Pons (tissue), 1 donor: Measurements from ENCODE around the gene PBXIP1.

ENCODE experiments used
- DNase-seq: peaks from one replicate; pipeline ENCODE4 v3.0.0-alpha.2; 2016; ENCODE audit warnings: low spot score

Gene PBXIP1

DNA sequence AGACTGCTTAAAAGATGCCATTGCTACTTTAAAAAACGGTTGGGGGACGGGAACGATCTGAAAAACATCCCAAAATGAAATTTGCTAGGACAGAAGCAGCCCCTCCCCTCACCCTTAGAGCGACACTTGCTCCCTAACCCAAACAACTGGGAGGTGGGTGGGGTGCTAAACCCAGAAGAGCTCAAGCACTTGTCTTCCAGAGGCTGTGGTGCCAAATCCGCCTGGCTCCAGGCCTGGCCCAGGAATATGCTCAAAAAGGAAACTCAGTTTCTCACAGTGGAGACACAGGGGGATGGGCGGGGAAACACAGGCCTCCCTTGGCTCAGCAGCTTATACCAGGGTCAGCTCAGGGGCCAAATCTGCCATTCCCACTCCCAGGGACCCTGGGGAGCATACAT, 644 bp upstream of the PBXIP1 start:
- DNase-seq = no peak

DNA sequence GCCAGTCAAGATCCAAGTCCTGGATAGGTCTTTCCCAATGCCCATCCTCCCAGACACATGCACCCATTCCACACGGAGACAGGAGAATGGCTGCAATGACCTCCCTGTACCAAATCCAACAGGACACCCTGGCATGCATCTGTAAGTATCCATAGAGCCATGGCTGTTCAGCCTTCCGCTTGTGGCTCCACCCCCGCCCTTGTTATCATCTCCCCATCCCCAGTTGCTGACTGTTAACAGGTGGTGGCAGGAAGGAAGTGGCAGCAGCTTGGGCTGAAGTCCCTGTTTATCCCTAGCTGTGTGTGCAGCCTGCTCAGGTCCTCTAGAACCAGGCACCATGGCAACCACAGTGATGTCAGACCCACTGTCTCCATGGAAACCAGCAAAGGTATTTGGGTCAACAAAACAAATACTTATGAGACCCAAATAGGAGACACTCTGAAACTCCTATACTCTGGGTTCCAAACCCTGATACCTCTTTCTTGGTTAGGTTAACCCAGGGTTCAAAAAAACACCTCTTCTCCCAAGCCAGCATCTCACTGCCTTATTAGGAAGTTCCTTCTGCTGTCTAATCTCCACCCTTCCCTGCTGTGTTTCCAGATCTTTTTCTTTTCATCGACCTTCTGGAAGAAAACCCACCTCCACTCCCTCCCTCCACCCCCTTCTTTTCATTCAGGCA, 721 bp downstream of the PBXIP1 start:
- DNase-seq = no peak

DNA sequence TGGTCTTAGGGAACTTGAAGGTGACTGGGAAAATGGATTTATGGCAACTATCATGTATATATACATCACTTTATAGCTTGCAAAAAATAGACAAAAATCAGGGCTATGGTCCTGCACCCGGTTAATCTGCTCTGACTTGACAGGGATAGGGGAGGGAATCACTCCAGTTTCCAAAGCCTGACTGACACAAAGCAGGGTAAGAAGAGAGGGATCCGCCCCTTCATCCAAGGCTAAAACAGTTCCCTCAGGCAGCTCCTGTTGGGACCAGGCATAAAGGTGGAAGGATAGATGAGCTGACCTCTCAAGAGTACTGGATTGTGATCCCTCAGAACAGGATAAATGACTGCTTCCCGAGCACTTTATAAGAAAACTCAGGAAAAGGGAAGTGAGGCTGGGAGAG, 1.4 kb downstream of the PBXIP1 start:
- DNase-seq = no peak

DNA sequence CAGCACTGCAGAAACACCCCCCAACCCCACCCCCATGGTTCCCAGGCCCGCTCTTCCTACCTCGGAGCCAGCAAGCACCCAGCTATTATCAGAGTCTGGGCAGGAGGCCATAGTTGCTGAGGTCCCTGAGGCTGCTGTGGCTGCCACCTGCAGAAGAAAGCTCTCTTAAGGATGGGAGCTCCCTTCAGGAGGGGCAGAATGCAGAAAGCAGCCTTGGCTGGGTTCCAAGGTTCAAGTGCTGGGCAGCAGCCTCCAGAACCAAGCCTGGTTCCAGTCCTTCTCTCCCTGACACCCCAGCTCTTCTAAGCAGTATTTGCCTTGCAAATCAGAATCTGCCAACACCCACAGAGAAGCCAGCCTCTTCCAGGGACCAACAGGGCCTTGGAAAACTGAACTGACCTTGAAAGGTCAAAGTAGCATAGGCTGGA, 2.3 kb downstream of the PBXIP1 start:
- DNase-seq = no peak

DNA sequence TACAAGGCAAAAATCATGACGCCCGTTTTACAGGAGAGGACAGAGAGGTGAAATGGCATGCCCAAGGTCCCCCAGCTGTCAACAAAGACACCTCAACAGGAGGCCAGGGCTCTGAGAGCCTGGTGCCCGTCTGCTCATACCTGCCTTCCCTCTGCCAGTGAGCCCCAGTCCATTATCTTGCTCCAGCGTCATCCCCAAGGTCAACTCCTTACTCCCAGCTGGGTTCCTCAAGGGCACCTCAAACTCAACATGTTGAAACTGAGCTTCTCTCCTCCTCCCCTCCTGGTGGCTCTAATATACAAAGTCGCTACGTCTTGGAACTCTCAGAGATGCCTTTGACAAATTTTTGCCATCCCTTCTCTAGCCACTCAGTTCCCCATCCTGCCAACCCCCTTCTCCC, 3.2 kb downstream of the PBXIP1 start:
- no peak for DNase-seq

DNA sequence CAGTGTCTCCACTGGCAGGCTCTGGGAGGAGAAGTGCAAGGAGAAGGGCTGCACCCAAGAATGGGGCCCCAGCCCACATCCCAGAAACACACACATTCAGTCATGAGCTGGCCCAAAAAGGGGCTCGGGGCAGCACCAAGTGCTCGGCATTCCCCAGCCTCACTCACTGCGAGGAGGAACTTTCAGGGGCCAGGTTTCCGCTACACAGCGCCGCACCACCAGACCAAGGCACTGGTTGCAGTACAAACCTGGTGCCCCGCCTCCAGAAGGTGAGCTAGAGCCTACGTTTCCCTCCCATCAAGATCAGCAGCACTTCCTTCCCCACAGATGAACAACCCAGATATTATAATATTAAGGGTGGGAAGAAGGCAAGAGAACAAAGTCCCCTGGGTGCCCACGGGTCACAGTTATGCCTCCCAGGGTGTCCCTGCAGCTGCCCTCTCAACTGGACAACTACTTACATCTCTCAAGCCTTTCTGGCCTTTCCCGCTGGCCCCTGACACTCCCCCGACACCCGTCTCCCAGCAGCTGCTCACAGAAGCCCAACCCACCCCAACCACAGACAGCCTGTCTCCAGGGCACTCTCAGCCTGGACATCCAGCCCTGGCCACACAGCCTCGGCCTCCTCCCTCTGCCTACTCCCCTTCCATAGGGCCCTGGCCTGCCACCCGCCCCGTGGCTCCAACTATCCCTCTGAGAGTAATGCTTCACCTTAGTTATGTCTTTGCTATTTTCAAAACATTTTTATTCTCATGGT, 3.8 kb downstream of the PBXIP1 start:
- DNase-seq = no peak

DNA sequence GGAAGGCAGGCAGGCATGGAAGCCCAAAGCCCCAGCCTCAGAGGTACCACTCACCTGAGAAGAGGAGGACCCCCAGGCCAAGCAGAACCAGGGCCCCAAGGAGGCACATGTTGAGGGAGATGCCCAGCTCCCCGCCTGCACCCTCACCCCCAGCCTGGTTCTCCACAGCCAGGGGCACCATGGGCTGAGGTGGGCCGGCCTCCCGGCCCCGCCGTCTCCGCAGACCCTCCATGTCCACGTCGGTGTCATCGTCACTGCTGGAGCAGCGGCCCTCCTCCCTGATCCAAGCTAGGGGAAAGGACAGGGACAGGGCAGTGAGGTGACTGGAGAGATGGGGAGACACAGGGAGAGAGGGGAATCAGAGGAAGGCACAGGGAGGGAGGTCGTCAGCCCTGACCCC, 7.8 kb downstream of the PBXIP1 start:
- DNase-seq = no peak

DNA sequence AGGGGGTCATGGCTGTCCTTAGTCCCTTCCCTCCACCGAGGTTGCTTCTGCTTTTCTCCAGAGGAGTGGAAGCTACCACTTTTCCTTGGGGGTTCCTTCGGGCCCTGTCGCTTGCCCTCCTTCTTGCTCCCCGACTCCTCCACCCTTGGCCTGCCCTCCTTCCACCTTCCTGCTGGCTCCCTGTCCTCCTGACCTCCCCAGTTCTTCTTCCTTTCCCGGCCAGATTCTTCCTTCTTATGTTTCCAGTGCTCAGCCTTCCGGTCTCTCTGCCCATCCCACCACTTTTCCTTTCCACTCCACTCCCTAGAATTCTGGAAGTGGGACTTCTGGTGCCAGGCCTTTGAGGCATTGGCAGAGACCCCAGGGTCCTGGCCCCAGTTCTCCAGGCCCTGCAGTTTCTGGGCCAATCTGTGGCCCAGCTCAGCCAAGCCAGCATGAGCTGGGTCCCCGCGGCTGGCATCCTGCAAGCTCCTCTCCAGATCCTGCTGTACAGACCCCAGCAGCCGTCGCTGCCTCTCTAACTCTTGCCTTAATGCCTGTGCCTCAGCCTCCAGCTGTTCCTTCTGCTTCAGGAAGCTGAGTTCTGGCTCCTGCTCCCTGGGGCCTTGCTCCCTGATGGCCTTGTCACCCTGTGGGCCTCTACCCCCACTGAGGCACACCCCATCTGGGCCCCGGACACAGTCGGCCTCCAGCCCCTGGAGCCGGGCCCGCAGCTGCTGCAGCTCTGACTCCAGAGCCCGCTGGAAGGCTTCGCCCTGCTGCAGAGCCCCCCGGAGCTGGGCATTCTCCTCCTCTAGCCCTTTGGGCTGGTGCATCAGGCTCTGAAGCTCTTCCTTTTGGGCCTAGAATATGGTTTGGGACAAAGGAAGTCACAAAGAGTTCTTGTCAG, 9.7 kb downstream of the PBXIP1 start:
- DNase-seq = no peak

DNA sequence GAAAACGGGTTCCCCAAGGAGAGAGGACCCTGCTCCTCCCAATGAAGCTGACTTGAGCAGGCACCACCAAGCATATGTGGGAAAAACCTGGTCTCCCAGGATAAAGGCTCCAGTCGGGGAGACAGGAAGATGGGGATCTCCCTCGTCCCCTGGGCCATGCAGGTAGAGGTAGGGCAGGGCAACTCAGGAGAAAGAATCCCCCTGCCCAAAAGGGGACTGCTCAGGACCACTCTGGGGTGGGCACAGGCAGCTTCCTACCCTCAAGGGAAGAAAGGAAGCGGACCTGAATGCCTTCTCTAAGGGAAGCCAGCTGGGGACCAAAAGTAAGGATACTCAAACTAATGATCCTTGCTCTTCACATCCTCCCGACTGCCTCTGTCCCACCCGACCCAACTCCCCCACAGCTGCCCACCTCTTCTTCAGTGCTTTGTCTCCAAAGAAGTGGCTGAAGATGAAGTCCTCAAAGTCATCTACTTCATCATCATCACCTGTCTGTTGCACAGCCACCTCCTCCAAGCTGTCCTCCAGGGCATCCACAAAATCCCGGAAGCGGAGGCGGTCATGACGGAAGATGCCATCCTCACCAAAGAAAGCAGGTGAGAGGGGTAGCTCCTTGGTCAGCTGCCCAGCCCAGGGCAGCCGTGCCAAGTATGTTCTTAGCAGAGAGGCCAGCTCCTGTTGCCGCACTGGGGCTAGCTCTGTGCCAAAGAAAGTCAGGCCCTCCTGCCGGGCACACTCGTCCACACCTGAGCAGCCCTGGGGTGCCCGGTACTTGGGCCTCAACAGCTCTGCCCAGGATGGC, 10.5 kb downstream of the PBXIP1 start:
- no peak for DNase-seq

DNA sequence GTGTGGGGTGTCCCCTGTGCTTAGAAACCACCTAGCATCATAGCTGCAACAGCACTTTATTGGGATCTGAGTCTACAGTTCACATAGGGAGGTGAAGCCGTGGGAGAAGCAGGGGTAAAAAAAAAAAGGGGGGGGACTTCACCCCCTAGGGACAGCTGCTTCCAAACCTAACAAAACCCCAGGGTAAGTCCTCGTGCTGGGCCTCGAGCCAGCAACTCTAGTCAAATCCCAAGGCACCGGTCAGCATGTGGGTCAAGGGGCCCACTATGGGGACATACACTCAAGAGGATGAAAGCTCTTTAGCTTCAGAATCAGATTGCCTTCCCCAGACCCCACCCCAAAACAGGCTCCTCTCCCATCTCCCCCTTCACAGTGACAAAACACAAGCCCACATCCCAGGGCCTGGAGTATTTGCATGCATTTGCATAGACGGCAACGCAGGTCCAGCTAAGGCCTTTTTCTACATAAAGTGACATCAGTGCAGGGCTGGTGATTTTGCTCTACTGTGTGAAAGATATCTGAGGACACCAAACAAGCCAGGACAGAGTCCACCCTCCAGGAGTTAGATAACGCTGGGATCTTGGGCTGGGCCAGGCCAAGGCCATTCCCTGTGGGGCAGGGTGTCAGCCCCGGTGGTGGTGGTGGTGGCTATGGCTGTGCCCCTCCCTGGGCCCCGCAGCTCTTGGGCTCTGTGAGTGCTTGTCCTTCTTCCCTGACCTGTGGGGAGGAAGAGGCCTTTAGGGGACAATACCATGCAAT, 11.3 kb downstream of the PBXIP1 start:
- no peak for DNase-seq

DNA sequence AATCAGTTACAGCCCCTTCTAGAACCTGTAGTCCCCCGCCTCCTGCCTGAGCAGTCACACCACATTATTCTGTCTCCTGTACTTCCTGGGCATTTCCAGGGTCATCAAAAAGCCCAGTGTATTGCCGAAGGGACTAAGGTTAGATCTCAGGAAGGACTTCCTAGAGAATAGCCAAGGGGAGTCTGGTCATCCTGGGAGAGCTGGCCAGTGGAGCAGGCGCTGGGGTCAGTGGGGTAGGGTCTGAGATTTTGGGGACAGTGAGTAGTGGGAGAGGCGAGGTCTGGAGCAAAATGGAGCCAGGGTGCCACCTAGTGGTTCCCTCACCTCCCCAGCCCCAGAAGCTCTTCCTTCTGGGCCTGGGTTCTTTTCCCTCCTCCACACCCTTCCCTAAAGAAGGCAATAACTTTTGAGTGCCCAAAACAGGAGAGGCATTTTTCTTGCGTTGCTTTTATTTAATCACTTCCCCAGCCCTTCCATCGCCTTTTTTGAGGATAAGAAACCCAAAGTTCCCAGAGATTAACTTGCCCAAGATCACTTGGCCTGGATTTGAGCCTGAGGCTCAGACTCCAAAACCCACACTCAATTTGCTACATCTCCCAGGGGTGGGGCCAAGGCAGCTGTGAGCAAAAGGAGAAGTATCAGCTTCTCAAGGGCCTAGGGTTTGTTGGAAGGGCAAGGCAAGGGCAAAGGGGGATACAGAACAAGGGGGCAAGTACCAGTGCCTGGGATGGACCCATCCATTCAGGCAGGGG, 12.1 kb downstream of the PBXIP1 start:
- no peak for DNase-seq

DNA sequence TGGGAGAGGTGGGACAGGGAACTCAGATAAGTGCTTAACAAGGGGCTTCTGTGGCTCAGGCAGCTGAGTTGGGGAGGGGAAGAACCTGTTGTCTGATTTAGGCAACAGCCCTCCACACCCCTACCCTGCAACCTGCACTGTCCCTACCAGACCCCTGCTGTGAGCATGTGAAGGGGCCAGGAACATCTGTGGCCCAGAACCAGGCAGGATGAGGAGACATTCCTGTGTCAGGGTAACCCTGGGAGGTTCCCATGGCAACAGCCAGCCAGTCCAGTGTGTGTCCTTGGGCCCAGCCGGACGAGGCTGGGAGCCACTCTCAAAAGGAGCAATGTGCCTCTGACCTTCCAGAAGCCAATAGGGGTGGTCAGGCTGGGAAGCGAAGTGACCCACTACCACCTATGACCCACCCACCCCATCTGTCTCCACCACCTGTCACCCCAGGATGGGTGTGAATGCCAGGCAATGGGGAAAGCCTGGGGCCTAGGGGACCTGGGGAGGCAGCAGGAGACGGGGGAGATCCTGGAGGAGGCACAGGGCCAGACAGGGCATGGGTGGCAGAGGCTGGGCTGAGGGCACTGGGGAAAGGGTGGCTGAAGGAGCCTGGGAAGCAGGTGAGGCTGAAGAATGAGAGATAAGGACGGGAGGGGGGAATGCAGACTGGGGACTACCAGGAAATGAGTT, 14.4 kb downstream of the PBXIP1 start:
- DNase-seq = no peak

DNA sequence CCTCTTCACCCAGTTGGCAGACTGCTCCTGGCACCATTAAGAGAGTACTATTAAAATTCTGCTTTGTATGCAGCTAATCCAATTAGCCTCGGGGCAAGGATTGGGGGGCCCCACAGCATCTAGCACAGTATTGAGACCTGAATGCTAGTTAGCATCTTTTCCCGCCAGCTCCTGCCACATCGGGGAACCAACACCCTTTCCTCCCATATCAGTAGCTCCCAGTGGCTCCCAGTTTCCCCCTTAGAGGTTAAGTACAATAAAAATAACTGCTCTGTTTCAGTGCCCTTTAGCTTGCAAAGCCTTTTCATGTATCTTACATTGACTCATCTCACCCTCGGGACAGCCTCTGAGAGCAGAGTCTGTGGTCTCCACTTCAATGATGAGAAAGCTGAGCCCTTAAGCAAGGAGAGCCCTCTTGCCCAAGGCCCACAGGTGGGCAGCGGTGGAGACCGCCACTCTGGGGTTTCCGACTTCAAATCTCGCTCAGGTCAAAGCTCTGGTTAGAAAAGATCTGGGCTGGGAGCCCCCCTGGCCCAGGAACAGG, 15.2 kb downstream of the PBXIP1 start:
- DNase-seq = no peak

DNA sequence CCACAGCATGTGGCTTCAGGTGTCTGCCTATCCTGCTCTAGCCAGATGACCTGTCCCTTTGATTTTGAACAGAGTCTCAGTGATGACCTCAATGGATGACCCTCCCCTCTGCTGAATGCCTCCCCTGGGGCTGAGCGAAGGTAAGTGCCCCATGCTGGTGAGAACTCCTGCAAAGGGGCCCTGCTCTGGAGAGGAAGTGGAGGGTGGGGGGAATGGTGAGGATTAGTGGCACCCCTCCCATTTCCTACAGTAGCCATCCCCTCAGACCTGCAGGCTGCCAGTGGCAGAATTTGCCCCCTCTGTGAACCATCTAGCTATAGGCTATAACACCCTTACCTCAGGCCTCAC, 15.7 kb downstream of the PBXIP1 start:
- DNase-seq = no peak

DNA sequence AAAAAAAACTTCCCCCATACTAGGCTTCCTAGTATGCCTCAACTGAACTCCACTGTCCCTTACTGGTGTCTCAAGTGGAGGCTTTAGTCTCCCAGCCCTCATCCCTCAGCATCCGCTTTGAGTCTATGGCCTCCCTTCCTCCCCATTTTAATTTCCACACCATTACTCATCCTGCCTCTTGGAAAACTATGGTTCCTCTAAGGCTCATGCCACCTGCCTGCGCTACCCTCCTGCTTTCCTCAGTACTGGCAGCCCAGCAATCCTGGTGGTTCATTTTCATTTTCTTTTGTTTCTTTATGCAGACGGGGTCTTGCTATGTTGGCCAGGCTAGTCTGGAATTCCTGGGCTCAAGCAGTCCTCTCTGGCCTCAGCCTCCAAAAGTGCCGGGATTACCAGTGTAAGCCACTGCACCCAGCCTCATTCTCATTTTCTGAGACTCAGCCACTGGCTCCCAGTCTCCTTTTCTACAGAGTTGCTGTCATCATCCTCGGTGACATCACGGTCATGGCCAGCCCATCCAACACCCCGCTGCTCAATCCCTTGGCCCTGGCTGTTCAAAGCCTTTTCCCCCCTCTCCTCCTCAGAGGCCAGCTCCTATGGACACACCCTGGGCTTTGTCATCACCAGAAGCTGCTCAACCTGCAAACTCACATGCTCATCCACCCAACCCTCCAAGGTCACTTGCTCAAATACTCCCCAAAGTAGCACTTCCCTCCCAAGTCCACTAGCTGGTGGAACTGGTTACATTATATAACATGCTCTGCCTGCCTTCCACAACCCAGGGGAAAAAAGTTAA, 17.1 kb downstream of the PBXIP1 start:
- DNase-seq = no peak

DNA sequence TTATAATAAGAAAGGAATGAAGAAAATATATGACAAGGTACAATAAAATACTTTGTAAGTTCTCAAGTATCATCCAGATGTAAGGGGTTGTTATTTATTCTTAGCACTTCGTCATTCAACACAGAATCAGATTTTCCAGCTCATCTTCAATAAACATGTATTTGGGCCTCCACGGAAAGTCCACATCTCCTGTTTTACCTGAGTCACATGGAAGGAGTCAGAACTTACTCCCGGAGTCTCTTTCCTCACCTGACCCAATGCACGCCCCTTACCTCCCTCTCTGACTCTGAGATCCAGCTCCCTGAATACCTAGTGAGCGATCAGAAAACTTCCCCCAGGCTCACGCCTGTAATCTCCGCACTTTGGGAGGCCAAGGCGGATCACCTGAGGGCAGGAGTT, 17.9 kb downstream of the PBXIP1 start:
- no peak for DNase-seq

DNA sequence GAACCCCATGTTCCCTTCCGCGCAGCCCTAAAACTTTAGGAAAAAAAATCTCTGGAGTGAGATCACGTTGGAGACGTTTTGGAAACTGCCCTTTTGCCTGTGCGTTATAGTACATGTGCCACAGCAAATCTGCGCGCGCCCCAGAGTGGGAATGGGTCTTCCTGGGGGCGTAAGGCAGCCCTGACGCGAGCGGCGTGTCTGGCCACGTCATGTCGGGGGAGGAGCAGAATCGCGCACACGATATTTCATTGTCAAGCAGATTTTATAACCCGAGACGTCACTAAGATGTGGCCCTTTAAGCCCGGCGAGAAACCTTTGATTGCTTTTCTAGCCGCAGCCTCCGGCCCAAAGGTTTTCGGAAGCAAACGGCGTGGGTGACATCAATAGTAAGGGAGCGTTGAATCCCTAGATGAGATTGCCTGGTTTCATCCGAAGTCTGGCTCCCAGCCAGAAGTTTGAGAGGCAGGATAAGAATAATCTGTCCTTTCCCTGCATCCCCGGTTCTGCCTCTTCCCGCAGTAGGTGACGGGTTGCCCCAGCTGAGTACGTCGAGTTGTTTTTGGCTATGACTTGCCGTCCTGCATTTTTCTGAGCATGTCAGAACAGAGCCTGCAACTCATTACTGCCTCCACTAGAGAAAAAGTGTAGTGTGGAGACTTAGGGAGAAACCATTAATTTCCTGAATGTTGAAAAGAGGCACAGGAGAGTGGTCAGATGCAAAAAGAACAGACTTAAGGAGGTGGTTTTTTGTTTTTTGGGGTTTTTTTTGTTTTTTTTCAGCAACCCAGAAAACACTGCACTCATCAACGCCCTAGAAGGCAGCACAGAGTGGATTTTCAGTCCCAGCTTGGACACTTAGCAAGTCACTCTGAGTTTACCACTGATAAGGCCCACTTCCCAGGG, 18.6 kb downstream of the PBXIP1 start:
- DNase-seq = peak; percentile 96
